GM12878 (cell line): ENCODE measurements around the gene DIP2C. TPM values are rescaled to one million over a fixed set of nuclear protein-coding genes. Genes with fewer than 3 reads are reported as not detected.

ENCODE experiments used
- ATAC-seq: fragments of 200-7000 bp; cut with Tn5 transposase; 3 replicates; pipeline ENCODE4 v1.9.1; 2020; ENCODE audit warnings: mild to moderate bottlenecking, moderate library complexity
- BruUV-seq: library from RNA; stranded (reverse); fragments of 400-500 nt; replicated peaks from 2 replicates; lab custom pipeline; 2021; lab: Mats Ljungman, UMichigan
- CTCF ChIA-PET: fragments of 300-600 bp; sonication (Branson Sonifier 250); formaldehyde crosslinking; extraction: SDS; loops from one replicate; lab custom pipeline; 2021; ENCODE audit warnings: inconsistent platforms; lab: Yijun Ruan, JAX
- POLR2A ChIA-PET: fragments of 350-600 bp; formaldehyde crosslinking; extraction: SDS; loops from one replicate; lab custom pipeline; 2021; ENCODE audit warnings: inconsistent platforms; lab: Charles Lee
- RAD21 ChIA-PET: fragments of 300-600 bp; sonication (Branson Sonifier 250); formaldehyde crosslinking; loops from one replicate; lab custom pipeline; 2023; ENCODE audit warnings: antibody characterized with exemption; ENCODE audit not compliant: unreplicated experiment; lab: Charles Lee
- SMC1A ChIA-PET: fragments of 300-600 bp; sonication (Branson Sonifier 250); formaldehyde crosslinking; loops from one replicate; lab custom pipeline; 2023; ENCODE audit not compliant: unreplicated experiment, uncharacterized antibody; lab: Charles Lee
- DNase-seq: peaks from one replicate; pipeline ENCODE4 v3.0.0-alpha.2; 2011; ENCODE audit warnings: low read depth, low spot score
- FAIRE-seq: peaks from 3 replicates; lab custom pipeline; 2011; peaks lifted over from hg19 to GRCh38; lab: Jason Lieb, UNC
- H2AFZ ChIP-seq: 2 replicates; pipeline ENCODE4 v1.6.0; 2011; ENCODE audit warnings: low read depth, low read length, control low read depth; ENCODE audit not compliant: control insufficient read depth
- H3K27ac ChIP-seq: 2 replicates; pipeline ENCODE4 v1.5.1; 2011; ENCODE audit warnings: control low read depth; ENCODE audit not compliant: control insufficient read depth, insufficient read depth
- H3K27me3 ChIP-seq, 2 experiments: replicated peaks in 1 of 2; 2 replicates each; pipeline versions ENCODE4 v1.6.0 to v1.6.1; 2011; ENCODE audit warnings: low read length in 1 of 2; ENCODE audit not compliant: control insufficient read depth in 2 of 2, insufficient read depth in 2 of 2
- H3K36me3 ChIP-seq, 2 experiments: 2 replicates each; pipeline ENCODE4 v1.5.1; 2011; ENCODE audit warnings: low read length in 1 of 2; ENCODE audit not compliant: control insufficient read depth in 2 of 2, insufficient read depth in 2 of 2
- H3K4me1 ChIP-seq: 2 replicates; pipeline ENCODE4 v1.6.1; 2011; ENCODE audit warnings: mild to moderate bottlenecking, low read length, moderate library complexity, mixed read lengths; ENCODE audit not compliant: control insufficient read depth, insufficient read depth
- H3K4me2 ChIP-seq: 2 replicates; pipeline ENCODE4 v1.6.0; 2011; ENCODE audit warnings: control low read depth; ENCODE audit not compliant: control insufficient read depth, insufficient read depth
- H3K4me3 ChIP-seq: fragments of 200-600 bp; sonication (generic); 2 replicates; pipeline ENCODE4 v1.5.1; 2016
- H3K79me2 ChIP-seq: 2 replicates; pipeline ENCODE4 v1.6.0; 2011; ENCODE audit warnings: low read length; ENCODE audit not compliant: control insufficient read depth, insufficient read depth
- H3K9ac ChIP-seq: 2 replicates; pipeline ENCODE4 v1.8.0; 2011; ENCODE audit warnings: low read length, control low read depth, mixed read lengths; ENCODE audit not compliant: control insufficient read depth, insufficient read depth
- H3K9me3 ChIP-seq: replicated peaks from 3 replicates; pipeline ENCODE4 v1.5.1; 2011; ENCODE audit warnings: mild to moderate bottlenecking, low read length; ENCODE audit not compliant: control insufficient read depth, insufficient read depth
- H4K20me1 ChIP-seq: 2 replicates; pipeline ENCODE4 v1.6.0; 2011; ENCODE audit not compliant: control insufficient read depth, insufficient read depth
- BCL11A ChIP-seq: IDR thresholded peaks from 2 replicates; pipeline ENCODE4 v1.6.1; 2011; ENCODE audit warnings: low read depth, low read length
- BHLHE40 ChIP-seq, 2 experiments: fragments of 450-650 bp in 1 of 2; IDR thresholded peaks; 2 replicates each; pipeline ENCODE4 v1.6.1; 2011 to 2017; ENCODE audit warnings: low read depth in 2 of 2, borderline replicate concordance in 1 of 2, improper control_type of control experiment in 1 of 2, low read length in 1 of 2, mild to moderate bottlenecking in 1 of 2
- CBFB ChIP-seq: IDR thresholded peaks from 2 replicates; pipeline ENCODE4 v1.6.1; 2016; ENCODE audit warnings: antibody characterized with exemption, low read depth
- CREB1 ChIP-seq: IDR thresholded peaks from 2 replicates; pipeline ENCODE4 v1.6.1; 2012; ENCODE audit warnings: low read depth, mild to moderate bottlenecking, inconsistent platforms
- POLR2AphosphoS5 ChIP-seq: IDR thresholded peaks from 2 replicates; pipeline ENCODE4 v1.6.1; 2011; ENCODE audit warnings: mild to moderate bottlenecking, low read length, inconsistent platforms
- RELB ChIP-seq: fragments of 450-650 bp; IDR thresholded peaks from 2 replicates; pipeline ENCODE4 v1.6.1; 2017; ENCODE audit warnings: low read depth, mild to moderate bottlenecking, moderate library complexity
- SUPT20H ChIP-seq: IDR thresholded peaks from 2 replicates; pipeline ENCODE4 v1.6.1; 2011; ENCODE audit warnings: low read depth, mild to moderate bottlenecking, low read length, moderate library complexity, borderline replicate concordance; ENCODE audit not compliant: control insufficient read depth
- SUZ12 ChIP-seq: fragments of 200-600 bp; sonication (generic); IDR thresholded peaks from one replicate; pipeline ENCODE4 v1.6.1; 2018; ENCODE audit warnings: antibody characterized with exemption, mild to moderate bottlenecking; ENCODE audit not compliant: unreplicated experiment
- TCF7 ChIP-seq: IDR thresholded peaks from 2 replicates; pipeline ENCODE4 v1.6.1; 2014; ENCODE audit warnings: antibody characterized with exemption, borderline replicate concordance
- YBX1 ChIP-seq: fragments of 450-650 bp; IDR thresholded peaks from 2 replicates; pipeline ENCODE4 v1.6.1; 2016; ENCODE audit warnings: antibody characterized with exemption
- ZBTB11 ChIP-seq: fragments of 450-650 bp; formaldehyde crosslinking; IDR thresholded peaks from 2 replicates; pipeline ENCODE4 v1.5.0; 2022; ENCODE audit warnings: mild to moderate bottlenecking, missing genetic modification characterization
- WGBS: methylation state at CpG from one replicate; pipeline ENCODE4 v1.1.6; 2016; ENCODE audit warnings: low lambda C conversion rate; ENCODE audit not compliant: insufficient replicate concordance, insufficient coverage; ENCODE audit errors: missing lambda C conversion rate; 5-methylcytosine and 5-hydroxymethylcytosine counted together
- in situ Hi-C: fragments of 300-500 bp; cut with MboI; formaldehyde crosslinking; loops from 9 replicates; pipeline ENCODE4 v1.14.3; 2018; ENCODE audit warnings: mixed read lengths
- intact Hi-C: fragments of 100-400 bp; cut with micrococcal nuclease; formaldehyde crosslinking; loops from one replicate; pipeline ENCODE4 v1.14.2; 2022; ENCODE audit not compliant: unreplicated experiment
- polyA plus RNA-seq, 11 experiments: library from polyadenylated mRNA; depleted of rRNA in 4 of 11; unstranded in 6 of 11; stranded (reverse) in 5 of 11; fragments of >200 nt; fragmentation: Nextera tagmentation in 4 of 11; fragmentation: Illumina TruSeq in 1 of 11; extraction: Ambion mirVana in 4 of 11; extraction: Trizol in 1 of 11; gene quantifications; 1 replicate in 1 of 11; 2 replicates in 10 of 11; pipeline versions ENCODE4 v1.2.1 to v1.2.3, GENCODE V29; 2011 to 2016; ENCODE audit warnings: inconsistent platforms in 2 of 11, missing spikeins in 2 of 11, low read depth in 1 of 11
- total RNA-seq, 4 experiments: library from RNA; depleted of rRNA in 3 of 4; stranded (reverse); fragments of >200 nt in 3 of 4; fragmentation: Illumina TruSeq in 1 of 4; extraction: Trizol in 1 of 4; gene quantifications; 2 replicates each; pipeline versions ENCODE4 v1.2.1 to v1.2.3, GENCODE V29; 2013 to 2021
- TF ChIP-seq, protein P1 (sequence below): fragments of 450-650 bp; IDR thresholded peaks from 2 replicates; pipeline ENCODE4 v1.6.1; 2016; ENCODE audit warnings: mild to moderate bottlenecking, moderate library complexity, borderline replicate concordance
- TF ChIP-seq, protein P2 (sequence below): fragments of 450-650 bp; IDR thresholded peaks from 2 replicates; pipeline ENCODE4 v1.6.1; 2017; ENCODE audit warnings: mild to moderate bottlenecking

The DIP2C gene
- total and polyA plus RNA-seq, 10 of the 15 experiments (the other 5 are each of a cell fraction or from before 2014, with no cell fraction given): 0.01 to 0.10 (median 0.06) TPM

DNA sequence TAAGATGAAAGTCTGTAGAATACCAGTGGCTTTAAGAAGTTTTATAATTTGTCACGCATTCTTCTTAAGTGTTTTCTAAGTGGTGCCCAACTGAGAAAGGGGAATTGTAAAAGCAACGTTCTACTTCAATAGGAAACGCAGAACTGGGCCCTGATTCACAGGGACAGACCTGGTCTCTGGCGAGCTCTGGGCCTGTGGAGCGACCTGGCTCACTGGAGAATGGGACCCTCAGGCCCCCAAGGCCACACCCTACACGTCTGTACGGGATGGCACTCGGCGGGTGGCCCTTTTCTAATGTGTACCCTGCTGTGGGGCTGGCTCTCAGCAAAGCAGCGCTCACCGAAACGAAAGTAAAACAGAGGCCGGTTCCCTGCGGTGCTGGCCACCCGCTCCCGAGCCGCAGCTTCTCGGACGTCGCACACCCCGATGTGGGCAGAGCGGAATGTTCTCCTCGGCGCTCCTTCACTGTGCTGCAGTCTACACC is 205.0 kb downstream of the DIP2C start:
- Histone ChIP-seq H3K79me2 (no peaks in the 10 kb centered on the region), H2AFZ (no peak overlapping the region), H3K9me3 (no peaks in the 10 kb centered on the region), H3K27me3 (no peaks in the 10 kb centered on the region), H4K20me1 (no peaks in the 10 kb centered on the region), H3K27ac (no peak overlapping the region), H3K4me1 (no peaks in the 10 kb centered on the region), H3K4me3 (peak overlapping the region; percentile 41; the same call in 1 of the 2 replicates), H3K36me3 (no peaks in the 10 kb centered on the region), H3K9ac (peak overlapping the region; percentile 39; the same call in 1 of the 2 replicates), H3K4me2 (peak overlapping the region; percentile 64; the same call in 1 of the 2 replicates)
- no TSS peak for BruUV-seq
- WGBS: 19% methylated on average over 19 of the region's 24 CpGs
- ChIA-PET RAD21 (no interaction called here), CTCF (no interaction called here), SMC1A (no interaction called here), POLR2A (no interaction called here)
- DNase-seq (no peak), ATAC-seq (peak; percentile 88), FAIRE-seq (no peak)
- in situ Hi-C loops (no loop called here), intact Hi-C loops (no loop called here)
- TF ChIP-seq SUZ12: no peak
- no peak for TF ChIP-seq RELB
- no peak for TF ChIP-seq CREB1
- TF ChIP-seq, protein P1, sequence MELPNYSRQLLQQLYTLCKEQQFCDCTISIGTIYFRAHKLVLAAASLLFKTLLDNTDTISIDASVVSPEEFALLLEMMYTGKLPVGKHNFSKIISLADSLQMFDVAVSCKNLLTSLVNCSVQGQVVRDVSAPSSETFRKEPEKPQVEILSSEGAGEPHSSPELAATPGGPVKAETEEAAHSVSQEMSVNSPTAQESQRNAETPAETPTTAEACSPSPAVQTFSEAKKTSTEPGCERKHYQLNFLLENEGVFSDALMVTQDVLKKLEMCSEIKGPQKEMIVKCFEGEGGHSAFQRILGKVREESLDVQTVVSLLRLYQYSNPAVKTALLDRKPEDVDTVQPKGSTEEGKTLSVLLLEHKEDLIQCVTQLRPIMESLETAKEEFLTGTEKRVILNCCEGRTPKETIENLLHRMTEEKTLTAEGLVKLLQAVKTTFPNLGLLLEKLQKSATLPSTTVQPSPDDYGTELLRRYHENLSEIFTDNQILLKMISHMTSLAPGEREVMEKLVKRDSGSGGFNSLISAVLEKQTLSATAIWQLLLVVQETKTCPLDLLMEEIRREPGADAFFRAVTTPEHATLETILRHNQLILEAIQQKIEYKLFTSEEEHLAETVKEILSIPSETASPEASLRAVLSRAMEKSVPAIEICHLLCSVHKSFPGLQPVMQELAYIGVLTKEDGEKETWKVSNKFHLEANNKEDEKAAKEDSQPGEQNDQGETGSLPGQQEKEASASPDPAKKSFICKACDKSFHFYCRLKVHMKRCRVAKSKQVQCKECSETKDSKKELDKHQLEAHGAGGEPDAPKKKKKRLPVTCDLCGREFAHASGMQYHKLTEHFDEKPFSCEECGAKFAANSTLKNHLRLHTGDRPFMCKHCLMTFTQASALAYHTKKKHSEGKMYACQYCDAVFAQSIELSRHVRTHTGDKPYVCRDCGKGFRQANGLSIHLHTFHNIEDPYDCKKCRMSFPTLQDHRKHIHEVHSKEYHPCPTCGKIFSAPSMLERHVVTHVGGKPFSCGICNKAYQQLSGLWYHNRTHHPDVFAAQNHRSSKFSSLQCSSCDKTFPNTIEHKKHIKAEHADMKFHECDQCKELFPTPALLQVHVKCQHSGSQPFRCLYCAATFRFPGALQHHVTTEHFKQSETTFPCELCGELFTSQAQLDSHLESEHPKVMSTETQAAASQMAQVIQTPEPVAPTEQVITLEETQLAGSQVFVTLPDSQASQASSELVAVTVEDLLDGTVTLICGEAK: no peak
- no peak for TF ChIP-seq BHLHE40 (IDR thresholded peaks at IDR 0.05; ENCODE audit: borderline replicate concordance in 1 of 2, low read depth in 2 of 2, low read length in 1 of 2)
- TF ChIP-seq BCL11A: no peak
- TF ChIP-seq SUPT20H: no peak
- TF ChIP-seq, protein P2, sequence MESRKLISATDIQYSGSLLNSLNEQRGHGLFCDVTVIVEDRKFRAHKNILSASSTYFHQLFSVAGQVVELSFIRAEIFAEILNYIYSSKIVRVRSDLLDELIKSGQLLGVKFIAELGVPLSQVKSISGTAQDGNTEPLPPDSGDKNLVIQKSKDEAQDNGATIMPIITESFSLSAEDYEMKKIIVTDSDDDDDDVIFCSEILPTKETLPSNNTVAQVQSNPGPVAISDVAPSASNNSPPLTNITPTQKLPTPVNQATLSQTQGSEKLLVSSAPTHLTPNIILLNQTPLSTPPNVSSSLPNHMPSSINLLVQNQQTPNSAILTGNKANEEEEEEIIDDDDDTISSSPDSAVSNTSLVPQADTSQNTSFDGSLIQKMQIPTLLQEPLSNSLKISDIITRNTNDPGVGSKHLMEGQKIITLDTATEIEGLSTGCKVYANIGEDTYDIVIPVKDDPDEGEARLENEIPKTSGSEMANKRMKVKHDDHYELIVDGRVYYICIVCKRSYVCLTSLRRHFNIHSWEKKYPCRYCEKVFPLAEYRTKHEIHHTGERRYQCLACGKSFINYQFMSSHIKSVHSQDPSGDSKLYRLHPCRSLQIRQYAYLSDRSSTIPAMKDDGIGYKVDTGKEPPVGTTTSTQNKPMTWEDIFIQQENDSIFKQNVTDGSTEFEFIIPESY: no peak
- no peak for TF ChIP-seq TCF7
- no peak for TF ChIP-seq ZBTB11 (CRISPR knock-in tag)
- no peak for TF ChIP-seq POLR2AphosphoS5
- no peak for TF ChIP-seq CBFB
- no peak for TF ChIP-seq YBX1
